Activated T-helper 17 cell treated with anti-CD3 and anti-CD28 coated beads, Interleukin-2, amount 50 U/mL, for 72 hours (primary cell): ENCODE measurements around the gene CACNG5. TPM values are rescaled to one million over a fixed set of nuclear protein-coding genes. Genes with fewer than 3 reads are reported as not detected.

Source experiments
- ATAC-seq: fragments of 150-1000 bp; cut with Tn5 transposase; replicated peaks from 2 replicates; pipeline ENCODE4 v1.10.0; 2021; ENCODE audit warnings: mild to moderate bottlenecking, moderate library complexity
- H3K27ac Mint-ChIP-seq: one replicate; pipeline ENCODE4 v1.8.0; 2022; ENCODE audit warnings: mixed read lengths
- H3K27me3 Mint-ChIP-seq: one replicate; pipeline ENCODE4 v1.8.0; 2022; ENCODE audit warnings: mixed read lengths
- H3K36me3 Mint-ChIP-seq: one replicate; pipeline ENCODE4 v1.8.0; 2022; ENCODE audit warnings: low read depth, mild to moderate bottlenecking, mixed read lengths
- H3K4me1 Mint-ChIP-seq: one replicate; pipeline ENCODE4 v1.8.0; 2022; ENCODE audit warnings: mixed read lengths
- H3K4me3 Mint-ChIP-seq: one replicate; pipeline ENCODE4 v1.8.0; 2022; ENCODE audit warnings: mild to moderate bottlenecking, mixed read lengths
- H3K9me3 Mint-ChIP-seq: one replicate; pipeline ENCODE4 v1.8.0; 2022; ENCODE audit warnings: mixed read lengths
- total RNA-seq, 2 donors: library from RNA; stranded (reverse); gene quantifications; one replicate each; pipeline ENCODE4 v1.2.3, GENCODE V29; 2022

CACNG5 gene
- total RNA-seq, 2 donors from 2014 or later: not detected

DNA sequence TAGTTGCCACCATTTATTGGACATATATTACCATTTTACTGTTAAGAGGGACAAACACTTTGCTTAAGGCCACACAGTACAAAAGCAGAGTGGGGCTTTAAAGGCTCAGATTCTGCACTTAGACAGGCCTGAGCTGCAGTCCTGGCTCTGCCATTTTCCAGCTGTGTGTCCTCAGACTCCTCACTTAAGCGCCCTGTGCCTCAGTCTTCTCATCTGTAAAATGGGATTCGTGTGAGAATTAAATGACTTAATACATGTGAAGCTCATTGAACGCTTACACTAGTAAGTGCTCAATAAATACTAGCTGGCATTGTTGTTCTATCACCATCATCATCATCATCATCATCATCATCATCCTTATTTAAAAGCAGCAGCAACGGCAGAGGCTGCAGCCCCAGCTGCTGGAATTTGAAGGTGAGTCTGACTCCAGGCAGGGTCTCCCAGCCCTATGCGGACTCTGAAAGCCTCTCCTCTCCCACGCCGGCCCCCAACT, 445 bp upstream of the CACNG5 start:
- Mint-ChIP-seq H3K4me3 (no peak overlapping the region), H3K27ac (no peak overlapping the region), H3K36me3 (no peaks in the 10 kb centered on the region), H3K27me3 (peaks cover 62% of the 10 kb centered on the region), H3K9me3 (no peaks in the 10 kb centered on the region), H3K4me1 (no peaks in the 10 kb centered on the region)
- ATAC-seq: no peak

GRCh38 chr17:66835476-66835875, 559 bp downstream of the CACNG5 start:
- no peaks in the 10 kb centered on the region for H3K36me3 Mint-ChIP-seq
- H3K4me3 Mint-ChIP-seq: no peak overlapping the region
- ATAC-seq: no peak
- no peaks in the 10 kb centered on the region for H3K4me1 Mint-ChIP-seq
- H3K9me3 Mint-ChIP-seq: no peaks in the 10 kb centered on the region
- H3K27me3 Mint-ChIP-seq: peaks cover 55% of the 10 kb centered on the region
- no peak overlapping the region for H3K27ac Mint-ChIP-seq

- H3K4me3 Mint-ChIP-seq: no peak overlapping the region
- H3K36me3 Mint-ChIP-seq: no peaks in the 10 kb centered on the region
- peaks cover 50% of the 10 kb centered on the region for H3K27me3 Mint-ChIP-seq
- ATAC-seq: no peak
- no peak overlapping the region for H3K27ac Mint-ChIP-seq
- no peaks in the 10 kb centered on the region for H3K9me3 Mint-ChIP-seq
- H3K4me1 Mint-ChIP-seq: no peaks in the 10 kb centered on the region
These were observed 1.4 kb downstream of the CACNG5 start for GRCh38 chr17:66836063-66837005.

- Mint-ChIP-seq H3K27me3 (peaks cover 43% of the 10 kb centered on the region), H3K9me3 (no peaks in the 10 kb centered on the region), H3K36me3 (no peaks in the 10 kb centered on the region), H3K4me1 (no peaks in the 10 kb centered on the region), H3K4me3 (no peak overlapping the region), H3K27ac (no peak overlapping the region)
- no peak for ATAC-seq
These were observed 2.3 kb downstream of the CACNG5 start for GRCh38 chr17:66837226-66837625.

GRCh38 chr17:66837885-66838665, 3.2 kb downstream of the CACNG5 start:
- Mint-ChIP-seq H3K9me3 (no peaks in the 10 kb centered on the region), H3K4me1 (no peaks in the 10 kb centered on the region), H3K4me3 (no peak overlapping the region), H3K27ac (no peak overlapping the region), H3K36me3 (no peaks in the 10 kb centered on the region), H3K27me3 (peaks cover 38% of the 10 kb centered on the region)
- ATAC-seq: no peak

- H3K9me3 Mint-ChIP-seq: no peaks in the 10 kb centered on the region
- H3K4me1 Mint-ChIP-seq: no peaks in the 10 kb centered on the region
- peaks cover 25% of the 10 kb centered on the region for H3K27me3 Mint-ChIP-seq
- no peak overlapping the region for H3K27ac Mint-ChIP-seq
- no peak for ATAC-seq
- H3K36me3 Mint-ChIP-seq: no peaks in the 10 kb centered on the region
- H3K4me3 Mint-ChIP-seq: no peak overlapping the region
These were observed 4.7 kb downstream of the CACNG5 start for GRCh38 chr17:66839616-66840015.

- Mint-ChIP-seq H3K27ac (no peak overlapping the region), H3K9me3 (no peaks in the 10 kb centered on the region), H3K27me3 (peaks cover 28% of the 10 kb centered on the region), H3K36me3 (no peaks in the 10 kb centered on the region), H3K4me1 (no peaks in the 10 kb centered on the region), H3K4me3 (no peak overlapping the region)
- no peak for ATAC-seq
These were observed 5.1 kb downstream of the CACNG5 start for GRCh38 chr17:66840061-66840460.

DNA sequence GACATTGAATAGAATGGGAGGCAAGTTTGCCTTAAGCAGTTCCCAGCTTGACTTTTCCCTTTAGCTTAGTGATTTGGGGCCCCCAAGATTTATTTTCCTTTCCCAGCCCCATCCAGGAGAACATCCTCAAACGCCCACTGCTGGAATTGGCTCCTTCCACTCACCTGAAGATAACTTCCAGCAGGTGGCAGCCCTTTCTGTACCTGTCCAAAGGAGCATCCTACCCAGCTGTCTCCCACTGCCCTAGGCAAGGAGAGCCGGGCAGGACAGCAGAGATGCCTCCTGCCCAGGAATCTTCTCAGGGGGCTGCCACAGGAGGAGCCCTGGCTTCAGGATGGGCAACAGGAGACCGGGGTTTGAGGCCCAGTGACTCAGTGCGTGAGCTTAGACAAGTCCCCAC, 6.4 kb downstream of the CACNG5 start:
- H3K4me3 Mint-ChIP-seq: no peak overlapping the region
- ATAC-seq: no peak
- H3K9me3 Mint-ChIP-seq: peaks cover 1% of the 10 kb centered on the region
- no peaks in the 10 kb centered on the region for H3K36me3 Mint-ChIP-seq
- H3K27me3 Mint-ChIP-seq: peaks cover 26% of the 10 kb centered on the region
- no peak overlapping the region for H3K27ac Mint-ChIP-seq
- H3K4me1 Mint-ChIP-seq: no peaks in the 10 kb centered on the region

GRCh38 chr17:66841744-66842143, 6.8 kb downstream of the CACNG5 start:
- H3K4me1 Mint-ChIP-seq: no peaks in the 10 kb centered on the region
- H3K4me3 Mint-ChIP-seq: no peak overlapping the region
- no peaks in the 10 kb centered on the region for H3K36me3 Mint-ChIP-seq
- no peak for ATAC-seq
- H3K9me3 Mint-ChIP-seq: peaks cover 3% of the 10 kb centered on the region
- no peak overlapping the region for H3K27ac Mint-ChIP-seq
- peaks cover 22% of the 10 kb centered on the region for H3K27me3 Mint-ChIP-seq

DNA sequence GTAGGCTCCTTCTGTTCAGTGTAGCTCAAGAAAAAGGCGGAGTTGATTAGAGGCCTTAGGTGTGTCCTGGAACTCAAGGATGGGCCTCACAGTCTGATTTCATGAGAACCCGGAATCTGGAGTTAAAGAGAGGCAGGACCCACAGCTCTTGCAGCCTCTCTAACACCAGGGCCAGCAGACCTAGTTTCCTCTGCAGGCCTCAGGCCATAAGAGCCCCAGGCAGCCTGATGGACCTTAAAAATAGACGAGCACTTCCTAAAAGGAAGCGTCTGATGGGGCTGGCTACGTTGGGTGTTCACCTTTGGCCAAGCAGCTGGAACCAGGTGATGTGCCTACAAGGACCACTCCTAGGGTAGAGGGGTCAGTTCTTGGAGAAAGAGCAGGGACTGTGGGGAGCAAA, 7.6 kb downstream of the CACNG5 start:
- ATAC-seq: no peak
- peaks cover 3% of the 10 kb centered on the region for H3K9me3 Mint-ChIP-seq
- no peaks in the 10 kb centered on the region for H3K4me1 Mint-ChIP-seq
- H3K4me3 Mint-ChIP-seq: no peak overlapping the region
- peaks cover 17% of the 10 kb centered on the region for H3K27me3 Mint-ChIP-seq
- no peaks in the 10 kb centered on the region for H3K36me3 Mint-ChIP-seq
- no peak overlapping the region for H3K27ac Mint-ChIP-seq

GRCh38 chr17:66842959-66843358, 8.0 kb downstream of the CACNG5 start:
- no peak for ATAC-seq
- Mint-ChIP-seq H3K9me3 (peaks cover 3% of the 10 kb centered on the region), H3K27me3 (peaks cover 15% of the 10 kb centered on the region), H3K36me3 (no peaks in the 10 kb centered on the region), H3K4me3 (no peak overlapping the region), H3K27ac (no peak overlapping the region), H3K4me1 (no peaks in the 10 kb centered on the region)

- H3K9me3 Mint-ChIP-seq: peaks cover 3% of the 10 kb centered on the region
- H3K4me3 Mint-ChIP-seq: no peak overlapping the region
These were observed 8.7 kb downstream of the CACNG5 start for GRCh38 chr17:66843627-66844026.

GRCh38 chr17:66847704-66848103, 12.8 kb downstream of the CACNG5 start:
- Mint-ChIP-seq H3K27ac (no peak overlapping the region), H3K36me3 (no peaks in the 10 kb centered on the region), H3K4me1 (no peaks in the 10 kb centered on the region), H3K9me3 (peaks cover 3% of the 10 kb centered on the region), H3K27me3 (peaks cover 11% of the 10 kb centered on the region), H3K4me3 (no peak overlapping the region)
- ATAC-seq: no peak

More at GRCh38 chr17:66843627-66844026, 8.7 kb downstream of the CACNG5 start:
- no peak for ATAC-seq
- Mint-ChIP-seq H3K36me3 (no peaks in the 10 kb centered on the region), H3K4me1 (no peaks in the 10 kb centered on the region), H3K27me3 (peaks cover 12% of the 10 kb centered on the region), H3K27ac (no peak overlapping the region)

GRCh38 chr17:66848496-66848895, 13.6 kb downstream of the CACNG5 start:
- no peaks in the 10 kb centered on the region for H3K36me3 Mint-ChIP-seq
- H3K4me1 Mint-ChIP-seq: no peaks in the 10 kb centered on the region
- no peak overlapping the region for H3K4me3 Mint-ChIP-seq
- peaks cover 11% of the 10 kb centered on the region for H3K27me3 Mint-ChIP-seq
- H3K27ac Mint-ChIP-seq: no peak overlapping the region
- no peak for ATAC-seq
- H3K9me3 Mint-ChIP-seq: peaks cover 3% of the 10 kb centered on the region
